Pons (tissue), 1 donor: ENCODE results near the gene ITGA7.
A peak's percentile ranks its signal among the peaks of the same experiment; 100 is the strongest.

Experiments used
- DNase-seq: peaks from one replicate; pipeline ENCODE4 v3.0.0-alpha.2; 2016; ENCODE audit warnings: low spot score

Gene ITGA7

GRCh38 chr12:55707841-55708694 is at the start of gene ITGA7:
TSS of gene ITGA7 (minus strand) at chr12:55707904. CDS start at chr12:55707682, 222 bp downstream.
- no peak for DNase-seq

GRCh38 chr12:55755246-55755645 is 47.5 kb upstream of the ITGA7 start:
- no peak for DNase-seq

- DNase-seq, result no peak
These were observed 40.7 kb upstream of the ITGA7 start for GRCh38 chr12:55748230-55748993.

GRCh38 chr12:55746913-55747231 is 39.2 kb upstream of the ITGA7 start:
- no peak for DNase-seq

GRCh38 chr12:55746174-55746912 is 38.6 kb upstream of the ITGA7 start:
- DNase-seq, result no peak

- DNase-seq, result no peak
These were observed 37.9 kb upstream of the ITGA7 start for GRCh38 chr12:55745361-55746173.

GRCh38 chr12:55744340-55745030 is 36.8 kb upstream of the ITGA7 start:
- DNase-seq, result no peak

- no peak for DNase-seq
These were observed 36.0 kb upstream of the ITGA7 start for GRCh38 chr12:55743406-55744339.

- DNase-seq, result peak; percentile 79
These were observed 35.2 kb upstream of the ITGA7 start, which contains the start of gene GDF11 for GRCh38 chr12:55742719-55743405. TSS of gene GDF11 (plus strand) at chr12:55743122. CDS start at chr12:55743317, 195 bp downstream.

- DNase-seq, result no peak
These were observed 34.4 kb upstream of the ITGA7 start for GRCh38 chr12:55741931-55742680.

GRCh38 chr12:55739025-55739378 is 31.3 kb upstream of the ITGA7 start:
- DNase-seq, result no peak

- peak; percentile 96 for DNase-seq
These were observed 30.7 kb upstream of the ITGA7 start for GRCh38 chr12:55738123-55739024.

- DNase-seq, result no peak
These were observed 29.9 kb upstream of the ITGA7 start for GRCh38 chr12:55737581-55738122.

GRCh38 chr12:55736780-55737580 is 29.3 kb upstream of the ITGA7 start:
- DNase-seq, result peak; percentile 79

- DNase-seq, result no peak
These were observed 28.4 kb upstream of the ITGA7 start for GRCh38 chr12:55736076-55736475.

GRCh38 chr12:55734595-55734994 is 26.9 kb upstream of the ITGA7 start:
- DNase-seq, result no peak
